WERI-Rb-1 (cell line): ENCODE results near the gene SLX9.
A peak's percentile ranks its signal among the peaks of the same experiment; 100 is the strongest.

Source experiments
- DNase-seq: peaks from one replicate; pipeline ENCODE4 v3.0.0-alpha.2; 2020
- H3K27ac ChIP-seq: fragments of 250-450 bp; sonication (Bioruptor Pico); 2 replicates; pipeline ENCODE4 v1.5.1; 2020; ENCODE audit warnings: mild to moderate bottlenecking, moderate library complexity
- H3K27me3 ChIP-seq: fragments of 250-450 bp; sonication (Bioruptor Pico); 2 replicates; pipeline ENCODE4 v1.5.1; 2021; ENCODE audit warnings: mild to moderate bottlenecking, low read depth, moderate library complexity; ENCODE audit not compliant: insufficient read depth, severe bottlenecking
- H3K36me3 ChIP-seq: fragments of 250-450 bp; sonication (Bioruptor Pico); 2 replicates; pipeline ENCODE4 v1.5.1; 2020; ENCODE audit warnings: mild to moderate bottlenecking, moderate library complexity
- H3K4me3 ChIP-seq: 2 replicates; pipeline ENCODE4 v1.5.1; 2011; ENCODE audit warnings: low read depth, mild to moderate bottlenecking, control low read depth, low read length
- H3K9me3 ChIP-seq: fragments of 250-450 bp; sonication (Bioruptor Pico); 2 replicates; pipeline ENCODE4 v1.5.1; 2021; ENCODE audit warnings: mild to moderate bottlenecking, moderate library complexity; ENCODE audit not compliant: severe bottlenecking
- TF ChIP-seq, protein P1 (sequence below): IDR thresholded peaks from 2 replicates; pipeline ENCODE4 v1.5.1; 2011; ENCODE audit warnings: low read depth, mild to moderate bottlenecking, control low read depth, inconsistent platforms, low read length

SLX9 gene, protein sequence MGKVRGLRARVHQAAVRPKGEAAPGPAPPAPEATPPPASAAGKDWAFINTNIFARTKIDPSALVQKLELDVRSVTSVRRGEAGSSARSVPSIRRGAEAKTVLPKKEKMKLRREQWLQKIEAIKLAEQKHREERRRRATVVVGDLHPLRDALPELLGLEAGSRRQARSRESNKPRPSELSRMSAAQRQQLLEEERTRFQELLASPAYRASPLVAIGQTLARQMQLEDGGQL

GRCh38 chr21:44939532-44940115 lies at the start of gene SLX9:
Gene SLX9 (plus strand): TSS chr21:44940029. CDS start chr21:44940058, 29 bp downstream.
- H3K36me3 ChIP-seq: peaks cover 45% of the 10 kb centered on the region
- H3K4me3 ChIP-seq: peak within 1 kb of the TSS; percentile 77
- DNase-seq: peak; percentile 89
- TF ChIP-seq, protein P1, sequence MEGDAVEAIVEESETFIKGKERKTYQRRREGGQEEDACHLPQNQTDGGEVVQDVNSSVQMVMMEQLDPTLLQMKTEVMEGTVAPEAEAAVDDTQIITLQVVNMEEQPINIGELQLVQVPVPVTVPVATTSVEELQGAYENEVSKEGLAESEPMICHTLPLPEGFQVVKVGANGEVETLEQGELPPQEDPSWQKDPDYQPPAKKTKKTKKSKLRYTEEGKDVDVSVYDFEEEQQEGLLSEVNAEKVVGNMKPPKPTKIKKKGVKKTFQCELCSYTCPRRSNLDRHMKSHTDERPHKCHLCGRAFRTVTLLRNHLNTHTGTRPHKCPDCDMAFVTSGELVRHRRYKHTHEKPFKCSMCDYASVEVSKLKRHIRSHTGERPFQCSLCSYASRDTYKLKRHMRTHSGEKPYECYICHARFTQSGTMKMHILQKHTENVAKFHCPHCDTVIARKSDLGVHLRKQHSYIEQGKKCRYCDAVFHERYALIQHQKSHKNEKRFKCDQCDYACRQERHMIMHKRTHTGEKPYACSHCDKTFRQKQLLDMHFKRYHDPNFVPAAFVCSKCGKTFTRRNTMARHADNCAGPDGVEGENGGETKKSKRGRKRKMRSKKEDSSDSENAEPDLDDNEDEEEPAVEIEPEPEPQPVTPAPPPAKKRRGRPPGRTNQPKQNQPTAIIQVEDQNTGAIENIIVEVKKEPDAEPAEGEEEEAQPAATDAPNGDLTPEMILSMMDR: no peak
- no peaks in the 10 kb centered on the region for H3K27me3 ChIP-seq
- no peaks in the 10 kb centered on the region for H3K9me3 ChIP-seq
- peak within 1 kb of the TSS; percentile 83 for H3K27ac ChIP-seq

- Histone ChIP-seq H3K27ac (no peak overlapping the region), H3K4me3 (no peak overlapping the region), H3K9me3 (no peaks in the 10 kb centered on the region), H3K36me3 (no peaks in the 10 kb centered on the region), H3K27me3 (no peaks in the 10 kb centered on the region)
- DNase-seq: no peak
- TF ChIP-seq, protein P1: no peak
Observed at GRCh38 chr21:44890338-44890931, 49.4 kb upstream of the SLX9 start.

GRCh38 chr21:44890961-44891541 lies 48.8 kb upstream of the SLX9 start:
- no peaks in the 10 kb centered on the region for H3K36me3 ChIP-seq
- H3K27ac ChIP-seq: no peak overlapping the region
- DNase-seq: no peak
- H3K4me3 ChIP-seq: no peak overlapping the region
- TF ChIP-seq, protein P1: no peak
- H3K9me3 ChIP-seq: no peaks in the 10 kb centered on the region
- no peaks in the 10 kb centered on the region for H3K27me3 ChIP-seq

DNA sequence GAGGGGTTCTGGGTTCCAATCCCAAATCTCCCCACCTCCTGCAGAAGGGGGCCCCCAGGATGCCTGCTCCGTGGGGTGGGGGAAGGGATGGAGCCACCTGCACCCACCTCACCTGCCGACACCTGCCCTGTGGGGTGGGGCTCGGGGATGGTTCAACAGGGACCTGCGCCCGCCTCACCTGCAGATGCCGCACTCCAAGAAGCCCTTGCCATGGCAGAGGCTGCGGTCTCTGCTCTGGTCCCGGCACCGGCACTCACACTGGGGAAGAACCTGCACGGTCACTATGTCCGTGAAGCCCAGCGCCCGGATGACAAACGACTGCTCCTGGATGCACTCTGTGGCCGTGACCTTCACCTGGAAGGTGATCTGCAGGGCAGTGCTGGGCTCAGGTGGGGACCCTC lies 48.2 kb upstream of the SLX9 start:
- no peaks in the 10 kb centered on the region for H3K9me3 ChIP-seq
- TF ChIP-seq, protein P1: no peak
- H3K36me3 ChIP-seq: no peaks in the 10 kb centered on the region
- H3K4me3 ChIP-seq: no peak overlapping the region
- H3K27ac ChIP-seq: peak overlapping the region; percentile 46
- no peaks in the 10 kb centered on the region for H3K27me3 ChIP-seq
- DNase-seq: no peak

GRCh38 chr21:44892095-44892494 lies 47.7 kb upstream of the SLX9 start:
- Histone ChIP-seq H3K27me3 (no peaks in the 10 kb centered on the region), H3K36me3 (no peaks in the 10 kb centered on the region)
- TF ChIP-seq, protein P1: no peak

More at GRCh38 chr21:44892095-44892494, 47.7 kb upstream of the SLX9 start:
- Histone ChIP-seq H3K27ac (peak overlapping the region; percentile 46), H3K9me3 (no peaks in the 10 kb centered on the region), H3K4me3 (no peak overlapping the region)
- peak; percentile 70 for DNase-seq
